ENCODE results near the gene TRAF2. TPM values are rescaled to one million over a fixed set of nuclear protein-coding genes. Genes with fewer than 3 reads are reported as not detected.
A peak's percentile ranks its signal among the peaks of the same experiment; 100 is the strongest.
"Not testable (repeated sequence)": the region's sequence is repeated elsewhere in the genome, so short reads cannot be mapped to it uniquely, and the experiment has no call there.

Gene TRAF2
- total and polyA plus RNA-seq, 12 donors, result 5.4 to 17.0 (median 10.1) TPM

DNA sequence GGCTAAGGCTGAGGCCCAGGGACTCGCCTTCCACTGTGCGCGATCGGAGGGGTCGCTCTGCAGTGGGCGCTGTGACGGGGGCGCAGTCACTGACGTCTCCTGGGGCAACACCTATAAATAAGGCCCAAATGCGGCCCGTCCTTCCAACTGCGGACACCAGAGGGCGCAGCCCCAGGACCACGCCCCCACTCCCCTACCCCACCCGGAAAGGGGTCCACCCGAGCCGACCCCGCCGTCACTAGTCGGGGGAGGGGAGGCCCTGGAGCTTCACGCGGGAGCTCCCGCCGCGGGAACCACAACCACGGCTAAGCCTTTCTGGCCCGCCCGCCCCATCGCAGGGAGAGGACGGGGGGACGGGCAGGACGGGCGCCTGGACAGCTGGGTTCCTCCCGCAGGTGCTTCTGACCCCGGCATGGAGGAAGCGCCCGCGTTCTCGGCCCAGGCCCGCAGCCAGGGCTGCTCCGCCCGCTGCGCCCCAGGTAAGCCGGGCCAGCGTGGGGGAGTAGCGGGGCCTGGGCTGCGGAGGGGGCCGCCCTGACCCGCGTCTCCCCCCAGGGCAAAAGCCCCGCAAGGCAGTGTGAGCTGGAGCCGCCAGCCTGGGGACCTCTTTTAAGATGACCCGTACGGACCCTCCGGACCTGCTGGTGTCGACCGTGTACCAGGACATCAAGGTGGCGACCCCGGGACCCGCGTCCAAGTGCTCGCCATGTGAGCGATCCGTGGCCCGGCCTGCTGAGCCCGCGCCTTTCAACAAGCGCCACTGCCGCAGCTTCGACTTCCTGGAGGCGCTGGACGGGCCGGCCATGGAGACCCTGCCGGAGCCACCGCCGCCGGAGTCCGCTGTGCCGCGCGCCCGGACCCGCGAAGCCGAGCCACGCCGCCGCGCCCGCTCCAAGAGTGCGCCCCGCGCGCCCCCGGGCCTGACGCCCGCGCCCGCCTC, 42.2 kb upstream of the TRAF2 start:
- 6 to 8% methylated on average over 84 to 99 of the region's 99 CpGs for whole genome bisulfite sequencing, 2 donors
- Histone ChIP-seq H3K36me3 (peaks cover 0 to 31% (median 4%) of the 10 kb centered on the region in 9 donors), H3K4me3 (peak overlapping the region in 3 of 10 donors; percentile 62 to 67 (median 62)), H3K4me1 (peaks cover 21 to 62% (median 45%) of the 10 kb centered on the region in 9 donors), H3K27me3 (peaks cover 0 to 55% (median 29%) of the 10 kb centered on the region in 7 donors), H3K27ac (peak overlapping the region in 1 of 10 donors; percentile 60)
- intact Hi-C loops (cut with DNase I), result loop anchor here in 5 of 10 donors (2.0 to 10.0 kb wide), 5 partner anchors 37 to 181 kb away; partner anchors contain the start of genes FBXW5 (in 2 of the 5), RABL6 (in 2 of the 5), ABCA2 (in 1 of the 5) and C8G (in 1 of the 5)
- not testable (repeated sequence) for H3K9me3 ChIP-seq
- peak; percentile 44 to 65 for DNase-seq
- ATAC-seq, result peak in 3 of 8 donors; percentile 1 to 3 (median 2)
- TF ChIP-seq, protein P1, sequence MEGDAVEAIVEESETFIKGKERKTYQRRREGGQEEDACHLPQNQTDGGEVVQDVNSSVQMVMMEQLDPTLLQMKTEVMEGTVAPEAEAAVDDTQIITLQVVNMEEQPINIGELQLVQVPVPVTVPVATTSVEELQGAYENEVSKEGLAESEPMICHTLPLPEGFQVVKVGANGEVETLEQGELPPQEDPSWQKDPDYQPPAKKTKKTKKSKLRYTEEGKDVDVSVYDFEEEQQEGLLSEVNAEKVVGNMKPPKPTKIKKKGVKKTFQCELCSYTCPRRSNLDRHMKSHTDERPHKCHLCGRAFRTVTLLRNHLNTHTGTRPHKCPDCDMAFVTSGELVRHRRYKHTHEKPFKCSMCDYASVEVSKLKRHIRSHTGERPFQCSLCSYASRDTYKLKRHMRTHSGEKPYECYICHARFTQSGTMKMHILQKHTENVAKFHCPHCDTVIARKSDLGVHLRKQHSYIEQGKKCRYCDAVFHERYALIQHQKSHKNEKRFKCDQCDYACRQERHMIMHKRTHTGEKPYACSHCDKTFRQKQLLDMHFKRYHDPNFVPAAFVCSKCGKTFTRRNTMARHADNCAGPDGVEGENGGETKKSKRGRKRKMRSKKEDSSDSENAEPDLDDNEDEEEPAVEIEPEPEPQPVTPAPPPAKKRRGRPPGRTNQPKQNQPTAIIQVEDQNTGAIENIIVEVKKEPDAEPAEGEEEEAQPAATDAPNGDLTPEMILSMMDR (IDR thresholded peaks at IDR 0.05), result peak; percentile 67 to 84 (median 77)

DNA sequence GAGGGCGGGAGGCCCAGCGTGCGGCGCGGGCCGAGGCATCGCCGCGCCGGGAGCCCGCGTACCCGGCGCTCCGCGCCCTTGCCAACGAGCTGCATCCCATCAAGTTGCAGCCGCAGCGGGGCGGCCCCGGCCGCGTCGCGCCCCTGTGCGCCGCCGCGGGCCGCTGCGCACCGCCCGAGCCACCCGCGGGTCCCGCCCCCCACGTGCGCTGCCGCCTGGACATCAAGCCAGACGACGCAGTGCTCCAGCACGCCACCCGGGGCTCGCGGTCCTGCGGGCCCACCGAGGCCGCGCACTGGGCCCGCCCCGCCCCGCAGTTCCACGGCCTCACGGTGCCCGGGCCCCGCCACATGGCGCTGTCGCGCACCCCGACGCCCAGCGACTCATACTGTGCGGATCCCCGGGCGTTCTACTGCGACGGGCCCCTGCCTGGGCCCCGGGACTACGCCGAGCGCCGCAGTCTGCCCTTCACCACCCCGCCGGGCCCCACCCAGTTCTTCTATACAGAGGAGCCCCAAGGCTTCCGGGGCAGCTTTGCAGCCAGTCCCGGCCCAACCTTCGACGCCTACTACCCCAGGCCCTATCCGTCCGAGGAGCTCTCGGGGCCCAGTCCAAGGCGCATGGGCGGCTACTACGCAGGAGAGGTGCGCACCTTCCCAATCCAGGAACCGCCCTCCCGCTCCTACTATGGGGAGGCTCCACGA, 41.4 kb upstream of the TRAF2 start:
- TF ChIP-seq, protein P1 (IDR thresholded peaks at IDR 0.05), result no peak
- ATAC-seq (no peak), DNase-seq (no peak)
- H3K36me3 ChIP-seq, result peaks cover 0 to 23% (median 0%) of the 10 kb centered on the region in 9 donors
- intact Hi-C loops (cut with DNase I), result loop anchor here in 7 of 10 donors (5.0 to 10.0 kb wide), 6 partner anchors 38 to 180 kb away; partner anchors contain the start of genes FBXW5 (in 4 of the 7), RABL6 (in 2 of the 7), TMEM141 (in 2 of the 7) and ABCA2 (in 1 of the 7)
- H3K4me3 ChIP-seq, result no peak overlapping the region
- H3K4me1 ChIP-seq, result peaks cover 24 to 66% (median 49%) of the 10 kb centered on the region in 9 donors
- peaks cover 0 to 55% (median 29%) of the 10 kb centered on the region in 7 donors for H3K27me3 ChIP-seq
- H3K9me3 ChIP-seq, result no peaks in the 10 kb centered on the region
- H3K27ac ChIP-seq, result no peak overlapping the region
- WGBS, 2 donors, result 22 to 23% methylated on average over 64 to 88 of the region's 88 CpGs

DNA sequence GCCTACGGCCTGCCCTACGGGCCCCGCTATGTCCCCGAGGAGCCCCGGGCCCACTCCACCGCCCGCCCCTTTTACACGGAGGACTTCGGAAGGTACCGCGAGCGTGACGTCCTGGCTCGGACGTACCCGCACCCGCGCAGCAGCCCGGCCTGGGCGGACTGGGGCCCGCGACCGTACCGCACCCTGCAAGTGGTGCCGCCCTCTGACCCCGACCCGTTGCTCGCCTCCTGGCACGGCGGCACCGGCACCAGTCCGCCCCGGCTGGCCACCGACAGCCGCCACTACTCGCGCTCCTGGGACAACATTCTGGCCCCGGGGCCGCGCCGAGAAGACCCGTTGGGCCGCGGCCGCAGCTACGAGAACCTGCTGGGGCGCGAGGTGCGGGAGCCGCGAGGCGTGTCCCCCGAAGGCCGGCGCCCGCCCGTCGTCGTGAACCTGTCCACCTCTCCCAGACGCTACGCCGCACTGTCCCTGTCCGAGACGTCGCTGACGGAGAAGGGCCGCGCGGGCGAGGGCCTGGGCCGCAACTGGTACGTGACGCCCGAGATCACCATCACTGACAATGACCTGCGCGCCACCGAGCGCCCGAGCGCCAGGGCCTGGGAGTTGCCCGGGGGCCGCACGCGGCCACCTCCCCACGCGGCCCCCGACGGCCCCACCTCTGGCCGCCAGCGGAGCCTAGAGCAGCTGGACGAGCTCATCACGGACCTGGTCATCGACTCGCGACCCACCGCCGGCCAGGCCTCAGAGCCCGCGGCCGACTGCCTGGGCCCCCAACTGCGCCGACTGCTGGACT, 40.7 kb upstream of the TRAF2 start:
- TF ChIP-seq, protein P1 (IDR thresholded peaks at IDR 0.05), result no peak
- no peak for DNase-seq
- Histone ChIP-seq H3K4me3 (peak overlapping the region in 1 of 10 donors; percentile 7), H3K27ac (peak overlapping the region in 1 of 10 donors; percentile 6), H3K36me3 (peaks cover 0 to 23% (median 4%) of the 10 kb centered on the region in 9 donors), H3K9me3 (no peaks in the 10 kb centered on the region), H3K4me1 (peaks cover 31 to 73% (median 57%) of the 10 kb centered on the region in 9 donors), H3K27me3 (peaks cover 0 to 55% (median 29%) of the 10 kb centered on the region in 7 donors)
- ATAC-seq, result no peak
- intact Hi-C loops (cut with DNase I), result loop anchor here in 6 of 10 donors (5.0 to 10.0 kb wide), 5 partner anchors 51 to 179 kb away; partner anchors contain the start of genes FBXW5 (in 3 of the 6), TMEM141 (in 2 of the 6), ABCA2 (in 1 of the 6) and CCDC183 (in 1 of the 6)
- WGBS, 2 donors, result 32 to 37% methylated on average over 86 to 102 of the region's 102 CpGs
